ENCODE measurements around the gene SCUBE3. TPM values are rescaled to one million over a fixed set of nuclear protein-coding genes. Genes with fewer than 3 reads are reported as not detected.
A peak's percentile ranks its signal among the peaks of the same experiment; 100 is the strongest.

SCUBE3 gene
- total and polyA plus RNA-seq, 9 of the 15 experiments (the other 6 are each of a cell fraction or from before 2014, with no cell fraction given): 0.01 to 0.11 TPM; not detected in 7

DNA sequence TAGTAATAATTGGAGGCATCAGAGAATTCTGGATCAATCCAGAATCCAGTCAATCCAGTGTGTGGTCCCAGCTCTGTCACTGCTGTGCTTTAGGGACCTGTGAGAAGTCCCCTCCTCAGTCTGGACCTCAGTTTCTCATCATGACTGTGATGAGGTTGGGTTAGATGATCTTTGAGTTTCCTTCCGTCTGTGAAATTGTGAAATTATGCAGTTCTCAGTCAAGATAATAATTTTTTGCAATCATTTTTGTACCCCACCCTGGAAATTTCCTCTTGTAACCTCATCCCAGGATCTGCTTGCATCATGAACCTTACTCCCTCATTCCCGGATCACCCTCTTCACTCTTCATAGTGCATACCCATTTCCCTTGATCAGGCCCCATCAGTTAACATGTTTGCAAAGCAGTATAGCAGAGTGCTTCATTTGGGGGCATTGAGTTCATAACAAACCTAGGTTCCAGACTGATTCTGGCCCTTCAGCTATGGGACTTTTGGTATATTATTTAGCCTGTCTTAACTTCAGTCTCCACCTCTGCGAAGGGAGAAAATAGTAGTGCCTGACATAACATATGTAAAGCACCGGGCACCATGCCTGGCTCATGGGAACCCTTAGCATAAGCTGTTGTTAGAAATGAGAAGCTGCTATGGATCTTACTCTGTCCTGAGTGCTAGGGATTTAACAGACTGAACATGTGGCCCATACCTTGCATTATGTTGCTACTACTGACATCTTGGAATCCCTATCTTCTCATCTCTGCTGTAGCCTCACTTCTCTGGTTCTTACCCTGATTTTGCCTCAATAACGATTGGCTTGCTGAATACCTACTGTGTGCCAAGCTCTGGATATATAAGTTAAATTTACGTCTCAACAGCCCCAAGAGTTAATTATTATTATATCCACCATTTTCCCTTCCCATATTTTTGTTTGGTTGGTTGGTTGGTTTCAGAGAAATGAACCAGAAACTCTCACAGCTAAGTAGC, 47.1 kb downstream of the SCUBE3 start (continued):
- TF ChIP-seq YY1 (IDR thresholded peaks at IDR 0.05; ENCODE audit: borderline replicate concordance in 1 of 3, control insufficient read depth in 1 of 3, extremely low read depth in 1 of 3, insufficient read depth in 3 of 3, insufficient read length in 1 of 3, insufficient replicate concordance in 2 of 3, low read depth in 1 of 3, low read length in 2 of 3) (peak in 1 of 3 experiments; percentile 39), MAZ (CRISPR knock-in tag; conservative IDR thresholded peaks at IDR 0.05 in 1 of 2, IDR thresholded peaks at IDR 0.05 in 1 of 2) (no peak), U2AF1 (optimal IDR thresholded peaks at IDR 0.05; ENCODE audit: low read depth, low read length) (no peak), NFXL1 (CRISPR knock-in tag; IDR thresholded peaks at IDR 0.05) (0 out of 2 replicates have a peak, but pooled peaks have one; percentile 42), ZNF589 (CRISPR knock-in tag; IDR thresholded peaks at IDR 0.05; ENCODE audit: low read depth) (0 out of 2 replicates have a peak, but pooled peaks have one; percentile 41), NFRKB (IDR thresholded peaks at IDR 0.05; ENCODE audit: low read depth) (no peak), HDGF (IDR thresholded peaks at IDR 0.05) (no peak), ZNF253 (CRISPR knock-in tag; conservative IDR thresholded peaks at IDR 0.05) (no peak), ZNF740 (CRISPR knock-in tag; IDR thresholded peaks at IDR 0.05) (peak; percentile 1; the same call in 1 of the 2 replicates), ZNF740 (tag; IDR thresholded peaks at IDR 0.05) (no peak; a peak in 1 of 4 replicates), RBM25 (IDR thresholded peaks at IDR 0.05; ENCODE audit: low read depth, low read length, severe bottlenecking) (no peak), CEBPB (tag; IDR thresholded peaks at IDR 0.05) (peak; percentile 60; the same call in 1 of the 2 replicates), GABPB1 (CRISPR knock-in tag; IDR thresholded peaks at IDR 0.05) (no peak), ZKSCAN1 (IDR thresholded peaks at IDR 0.05; ENCODE audit: low read depth, low read length) (peak; percentile 90)
- TF ChIP-seq, protein P1, sequence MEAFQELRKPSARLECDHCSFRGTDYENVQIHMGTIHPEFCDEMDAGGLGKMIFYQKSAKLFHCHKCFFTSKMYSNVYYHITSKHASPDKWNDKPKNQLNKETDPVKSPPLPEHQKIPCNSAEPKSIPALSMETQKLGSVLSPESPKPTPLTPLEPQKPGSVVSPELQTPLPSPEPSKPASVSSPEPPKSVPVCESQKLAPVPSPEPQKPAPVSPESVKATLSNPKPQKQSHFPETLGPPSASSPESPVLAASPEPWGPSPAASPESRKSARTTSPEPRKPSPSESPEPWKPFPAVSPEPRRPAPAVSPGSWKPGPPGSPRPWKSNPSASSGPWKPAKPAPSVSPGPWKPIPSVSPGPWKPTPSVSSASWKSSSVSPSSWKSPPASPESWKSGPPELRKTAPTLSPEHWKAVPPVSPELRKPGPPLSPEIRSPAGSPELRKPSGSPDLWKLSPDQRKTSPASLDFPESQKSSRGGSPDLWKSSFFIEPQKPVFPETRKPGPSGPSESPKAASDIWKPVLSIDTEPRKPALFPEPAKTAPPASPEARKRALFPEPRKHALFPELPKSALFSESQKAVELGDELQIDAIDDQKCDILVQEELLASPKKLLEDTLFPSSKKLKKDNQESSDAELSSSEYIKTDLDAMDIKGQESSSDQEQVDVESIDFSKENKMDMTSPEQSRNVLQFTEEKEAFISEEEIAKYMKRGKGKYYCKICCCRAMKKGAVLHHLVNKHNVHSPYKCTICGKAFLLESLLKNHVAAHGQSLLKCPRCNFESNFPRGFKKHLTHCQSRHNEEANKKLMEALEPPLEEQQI (IDR thresholded peaks at IDR 0.05): 0 out of 2 replicates have a peak, but pooled peaks have one; percentile 27
- TF ChIP-seq, protein P2, sequence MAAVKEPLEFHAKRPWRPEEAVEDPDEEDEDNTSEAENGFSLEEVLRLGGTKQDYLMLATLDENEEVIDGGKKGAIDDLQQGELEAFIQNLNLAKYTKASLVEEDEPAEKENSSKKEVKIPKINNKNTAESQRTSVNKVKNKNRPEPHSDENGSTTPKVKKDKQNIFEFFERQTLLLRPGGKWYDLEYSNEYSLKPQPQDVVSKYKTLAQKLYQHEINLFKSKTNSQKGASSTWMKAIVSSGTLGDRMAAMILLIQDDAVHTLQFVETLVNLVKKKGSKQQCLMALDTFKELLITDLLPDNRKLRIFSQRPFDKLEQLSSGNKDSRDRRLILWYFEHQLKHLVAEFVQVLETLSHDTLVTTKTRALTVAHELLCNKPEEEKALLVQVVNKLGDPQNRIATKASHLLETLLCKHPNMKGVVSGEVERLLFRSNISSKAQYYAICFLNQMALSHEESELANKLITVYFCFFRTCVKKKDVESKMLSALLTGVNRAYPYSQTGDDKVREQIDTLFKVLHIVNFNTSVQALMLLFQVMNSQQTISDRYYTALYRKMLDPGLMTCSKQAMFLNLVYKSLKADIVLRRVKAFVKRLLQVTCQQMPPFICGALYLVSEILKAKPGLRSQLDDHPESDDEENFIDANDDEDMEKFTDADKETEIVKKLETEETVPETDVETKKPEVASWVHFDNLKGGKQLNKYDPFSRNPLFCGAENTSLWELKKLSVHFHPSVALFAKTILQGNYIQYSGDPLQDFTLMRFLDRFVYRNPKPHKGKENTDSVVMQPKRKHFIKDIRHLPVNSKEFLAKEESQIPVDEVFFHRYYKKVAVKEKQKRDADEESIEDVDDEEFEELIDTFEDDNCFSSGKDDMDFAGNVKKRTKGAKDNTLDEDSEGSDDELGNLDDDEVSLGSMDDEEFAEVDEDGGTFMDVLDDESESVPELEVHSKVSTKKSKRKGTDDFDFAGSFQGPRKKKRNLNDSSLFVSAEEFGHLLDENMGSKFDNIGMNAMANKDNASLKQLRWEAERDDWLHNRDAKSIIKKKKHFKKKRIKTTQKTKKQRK (IDR thresholded peaks at IDR 0.05; ENCODE audit: borderline replicate concordance, low read depth, low read length): no peak
- TF ChIP-seq, protein P3, sequence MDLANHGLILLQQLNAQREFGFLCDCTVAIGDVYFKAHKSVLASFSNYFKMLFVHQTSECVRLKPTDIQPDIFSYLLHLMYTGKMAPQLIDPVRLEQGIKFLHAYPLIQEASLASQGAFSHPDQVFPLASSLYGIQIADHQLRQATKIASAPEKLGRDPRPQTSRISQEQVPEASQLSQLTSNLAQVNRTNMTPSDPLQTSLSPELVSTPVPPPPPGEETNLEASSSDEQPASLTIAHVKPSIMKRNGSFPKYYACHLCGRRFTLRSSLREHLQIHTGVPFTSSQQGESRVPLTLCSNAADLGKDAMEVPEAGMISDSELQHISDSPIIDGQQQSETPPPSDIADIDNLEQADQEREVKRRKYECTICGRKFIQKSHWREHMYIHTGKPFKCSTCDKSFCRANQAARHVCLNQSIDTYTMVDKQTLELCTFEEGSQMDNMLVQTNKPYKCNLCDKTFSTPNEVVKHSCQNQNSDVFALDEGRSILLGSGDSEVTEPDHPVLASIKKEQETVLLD (IDR thresholded peaks at IDR 0.05): 0 out of 2 replicates have a peak, but pooled peaks have one; percentile 43
